Stimulated activated CD8-positive, alpha-beta memory T cell treated with anti-CD3 and anti-CD28 coated beads, Interleukin-7, amount 100 ng/mL, for 48 hours (primary cell): Measurements from ENCODE around the gene RAN.
"Not testable (repeated sequence)": the region's sequence is repeated elsewhere in the genome, so short reads cannot be mapped to it uniquely, and the experiment has no call there.

ENCODE experiments used
- DNase-seq, 2 donors: peaks; one replicate each; pipeline ENCODE4 v3.0.0-alpha.2; 2020; ENCODE audit warnings: low read depth in 1 of 2; ENCODE audit errors: extremely low read depth in 1 of 2

The RAN gene

GRCh38 chr12:130878193-130879185 lies 6.6 kb downstream of the RAN start:
- DNase-seq = no peak

GRCh38 chr12:130879212-130879686 lies 7.4 kb downstream of the RAN start:
- DNase-seq = no peak

DNA sequence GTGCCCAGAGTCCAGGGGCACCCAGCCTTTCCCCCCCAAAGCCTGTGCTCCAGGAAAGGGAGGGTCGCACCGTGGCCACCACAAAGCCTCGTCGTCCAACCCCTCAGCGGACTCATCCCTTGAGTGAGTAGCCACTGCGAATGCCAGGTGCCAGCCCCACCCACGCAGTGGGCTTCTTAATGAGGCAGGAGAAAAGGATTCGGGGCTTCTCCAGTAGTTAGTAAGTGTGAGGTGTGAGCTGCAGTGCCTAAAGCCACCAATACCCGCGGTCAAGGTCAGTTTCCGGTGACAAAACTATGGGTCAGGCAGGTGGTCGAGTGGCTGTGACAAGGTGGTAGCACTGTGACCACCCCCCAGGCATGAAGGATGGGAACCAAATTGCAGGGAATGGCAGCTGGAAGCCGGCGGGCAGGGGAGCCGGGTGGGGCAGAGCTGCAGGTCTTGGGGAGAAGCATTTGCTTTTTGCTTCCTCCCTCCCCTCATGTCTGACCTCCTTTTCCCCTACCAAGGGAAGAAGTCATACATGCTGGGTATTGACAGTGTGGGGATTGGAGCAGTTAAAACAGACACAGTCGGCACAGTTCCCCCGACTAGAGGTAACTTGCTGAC lies 8.0 kb downstream of the RAN start:
- no peak for DNase-seq

DNA sequence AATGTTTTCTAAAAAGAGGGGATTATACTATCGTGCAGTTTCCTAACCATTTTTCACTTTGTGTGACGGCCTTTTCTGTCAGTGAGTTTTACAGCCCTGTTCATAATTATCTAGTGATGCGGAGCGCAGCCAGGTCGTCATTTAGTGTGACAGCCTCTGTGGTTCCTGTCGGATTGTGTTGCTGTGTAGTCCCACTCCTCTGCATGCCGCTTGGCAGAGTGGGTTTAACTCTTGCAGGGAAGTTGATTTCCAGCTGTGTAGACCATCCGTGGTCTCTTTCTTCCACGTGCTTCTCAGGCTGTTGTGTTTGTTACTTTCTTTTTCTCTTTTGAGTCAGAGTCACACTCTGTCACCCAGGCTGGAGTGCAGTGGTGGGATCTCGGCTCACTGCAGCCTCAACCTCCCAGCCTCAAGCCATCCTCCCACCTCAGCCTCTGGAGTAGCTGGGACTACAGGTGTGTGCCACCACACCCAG lies 8.6 kb downstream of the RAN start:
- DNase-seq = no peak

DNA sequence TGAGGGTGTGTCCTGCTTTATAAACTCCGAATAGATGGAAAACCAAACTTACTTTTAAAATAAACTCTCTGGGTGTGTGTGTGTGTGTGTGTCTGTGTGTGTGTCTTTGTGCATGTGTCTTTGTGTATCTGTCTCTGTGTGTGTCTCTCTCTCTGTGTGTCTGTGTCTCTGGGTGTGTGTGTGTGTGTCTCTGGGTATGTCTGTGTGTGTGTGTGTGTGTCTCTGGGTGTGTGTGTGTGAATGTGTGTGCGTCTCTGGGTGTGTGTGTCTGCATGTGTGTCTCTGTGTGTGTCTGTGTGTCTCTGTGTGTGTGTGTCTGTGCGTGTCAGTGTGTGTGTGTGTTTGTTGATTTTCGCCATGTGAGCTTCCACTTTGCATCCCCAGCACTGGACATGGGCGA lies 9.2 kb downstream of the RAN start:
- no peak for DNase-seq

DNA sequence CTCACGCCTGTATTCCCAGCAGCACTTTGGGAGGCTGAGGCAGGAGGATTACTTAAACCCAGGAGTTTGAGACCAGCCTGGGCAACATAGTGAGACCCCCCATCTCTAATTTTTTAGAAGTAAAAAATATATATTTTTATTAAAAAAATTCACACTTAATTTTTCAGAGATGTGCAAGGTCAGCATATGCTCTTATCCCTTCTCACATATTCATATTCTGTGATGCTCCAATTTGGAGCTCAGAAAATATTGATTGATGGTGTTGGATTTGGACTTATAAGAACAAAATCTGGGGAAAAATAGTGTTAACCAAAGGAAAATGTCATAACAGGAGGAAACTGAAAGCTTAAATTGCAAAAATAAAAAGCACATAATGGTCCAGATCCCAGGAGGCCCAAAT lies 9.7 kb downstream of the RAN start:
- DNase-seq = no peak

DNA sequence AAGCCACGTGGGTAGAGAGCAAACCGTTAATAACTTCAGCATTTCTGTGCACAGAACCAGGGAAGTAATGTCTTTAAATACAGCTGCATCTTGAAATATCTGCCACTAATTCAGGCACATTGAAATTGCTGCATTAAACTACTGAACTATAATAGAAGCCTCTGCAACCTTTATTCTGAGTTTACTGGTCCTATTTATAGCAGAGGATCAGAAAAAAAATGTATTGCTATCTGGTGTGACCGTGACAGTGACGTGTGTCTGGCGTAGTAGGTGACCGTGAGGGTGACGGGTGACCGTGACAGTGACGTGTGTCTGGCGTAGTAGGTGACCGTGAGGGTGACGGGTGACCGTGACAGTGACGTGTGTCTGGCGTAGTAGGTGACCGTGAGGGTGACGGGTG lies 15.3 kb downstream of the RAN start:
- DNase-seq = not testable (repeated sequence)

GRCh38 chr12:130904064-130904463 lies 32.2 kb downstream of the RAN start:
- no peak for DNase-seq

GRCh38 chr12:130904936-130905455 lies 33.1 kb downstream of the RAN start:
- DNase-seq = not testable (repeated sequence)

DNA sequence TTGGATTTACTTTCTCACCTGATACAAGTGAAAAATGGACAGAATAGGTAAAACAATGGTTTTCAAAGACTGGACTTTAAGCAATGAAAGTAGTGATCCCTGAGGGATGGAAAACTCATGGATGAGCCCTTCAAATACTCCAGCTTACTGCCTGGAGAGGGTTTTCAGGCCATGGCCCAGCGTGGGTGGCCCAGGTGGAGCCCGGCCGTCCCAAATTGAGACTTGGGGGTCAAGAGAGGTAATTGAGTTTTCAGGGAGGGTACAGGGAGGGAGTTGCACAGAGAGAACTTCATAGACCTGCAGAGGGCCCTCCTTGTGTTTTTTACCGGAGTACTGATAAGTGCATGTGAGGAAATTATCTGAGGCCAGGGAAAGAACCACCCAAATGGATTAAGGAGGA lies 37.2 kb downstream of the RAN start:
- no peak for DNase-seq

DNA sequence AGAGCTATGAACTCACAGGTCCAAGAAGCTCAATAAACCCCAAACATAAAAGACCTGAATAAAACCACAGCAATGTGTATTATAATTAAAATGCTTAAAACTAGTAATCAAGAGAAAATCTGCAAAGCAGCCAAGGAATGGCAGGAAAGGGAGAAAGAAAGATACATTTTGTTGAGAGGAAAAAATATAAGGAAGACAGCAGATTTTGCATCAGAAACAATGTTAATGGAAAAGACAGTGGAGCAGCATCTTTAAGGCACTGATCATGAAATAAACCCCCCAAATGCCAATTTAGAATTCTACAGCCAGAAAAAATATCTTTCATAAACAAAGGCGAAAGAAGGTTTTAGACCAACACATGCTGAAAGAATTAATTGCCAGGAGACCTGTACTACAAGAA lies 39.3 kb downstream of the RAN start:
- DNase-seq = no peak

- DNase-seq = no peak
Measured at GRCh38 chr12:130911933-130912332, 40.1 kb downstream of the RAN start.

DNA sequence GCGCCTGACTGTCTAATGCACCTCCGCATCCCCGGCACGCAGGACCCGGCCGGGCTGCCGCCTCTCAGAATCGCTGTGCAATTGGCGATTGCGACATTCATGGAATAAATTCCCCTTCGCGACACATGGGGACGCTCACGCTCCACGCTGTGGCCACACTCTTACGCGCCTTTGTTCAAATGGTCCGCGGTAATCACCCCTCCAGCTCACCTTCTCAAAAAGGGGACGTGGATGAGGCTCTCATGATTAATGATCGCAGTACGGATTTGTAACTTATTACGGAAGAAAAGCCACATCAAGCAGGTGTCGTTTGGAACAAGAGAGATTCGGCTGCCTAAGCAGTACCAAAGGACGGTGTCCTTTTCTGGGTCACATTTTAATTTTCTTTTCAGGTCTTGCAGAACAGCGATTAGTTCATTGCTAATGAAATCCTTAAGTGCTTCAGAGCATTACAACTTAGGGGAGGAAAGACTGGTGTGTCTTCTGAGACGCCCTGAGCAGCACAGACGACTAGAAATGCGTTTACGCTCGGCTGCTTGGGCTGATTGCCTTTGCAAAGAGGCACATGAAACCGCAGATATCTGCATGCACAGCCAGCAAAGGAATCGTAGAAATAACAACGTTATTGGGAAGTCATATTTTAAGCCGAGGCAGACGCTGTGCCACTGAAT lies 44.5 kb downstream of the RAN start:
- no peak for DNase-seq

DNA sequence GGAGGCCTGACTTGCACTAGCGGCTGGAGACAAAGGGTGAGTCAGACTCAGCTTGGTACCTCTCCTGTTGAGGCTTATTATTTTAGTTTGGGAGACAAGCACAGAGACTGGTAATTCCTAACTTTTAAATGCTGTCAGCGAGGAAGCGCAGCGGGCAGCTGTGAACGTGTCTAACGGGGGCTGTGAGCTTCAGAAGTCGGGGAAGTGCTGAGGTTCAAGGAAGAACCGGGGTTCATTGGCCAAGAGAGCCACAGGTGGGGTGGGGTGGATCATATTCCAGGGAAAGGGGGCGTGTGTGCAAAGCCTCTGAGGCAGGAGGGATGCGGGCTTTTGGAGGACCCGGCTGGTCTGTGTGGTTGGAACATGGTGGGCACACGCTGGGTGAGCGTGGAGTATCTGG lies 45.7 kb downstream of the RAN start:
- no peak for DNase-seq

- no peak for DNase-seq
Measured at GRCh38 chr12:130919086-130919485, 47.2 kb downstream of the RAN start.

- no peak for DNase-seq
Measured at GRCh38 chr12:130920119-130920703, 48.3 kb downstream of the RAN start.

DNA sequence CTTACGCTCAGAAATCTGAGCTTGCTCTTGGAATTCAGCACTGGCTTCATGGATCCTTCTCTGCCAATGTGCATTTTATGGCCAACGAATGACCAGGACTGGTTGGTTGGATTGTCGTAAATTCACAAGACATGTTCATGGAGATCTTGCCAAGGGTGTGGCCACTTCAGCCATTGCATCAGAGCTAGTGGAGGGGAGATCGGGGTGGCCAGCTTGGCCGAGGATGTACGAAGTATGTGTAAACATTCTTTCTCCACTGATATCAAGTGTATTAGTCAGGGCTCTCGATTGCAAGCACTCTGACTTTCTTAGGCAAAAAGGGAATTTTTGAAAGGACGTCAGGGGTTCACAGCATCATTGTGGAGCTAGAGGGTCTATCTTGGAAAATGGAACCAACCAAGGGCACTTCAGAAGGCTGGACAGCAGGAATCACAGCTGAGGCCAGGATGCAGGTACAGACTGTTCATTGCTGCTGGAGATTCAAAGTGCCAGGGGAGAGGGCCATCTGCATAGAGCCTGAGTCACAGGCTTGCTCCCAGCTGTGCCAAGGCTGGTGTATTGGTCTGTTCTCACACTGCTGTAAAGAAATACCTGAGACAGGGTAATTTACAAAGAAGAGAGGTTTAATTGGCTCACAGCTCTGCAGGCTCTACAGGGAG lies 49.0 kb downstream of the RAN start:
- no peak for DNase-seq

- no peak for DNase-seq
Measured at GRCh38 chr12:130922511-130922953, 50.7 kb downstream of the RAN start.

GRCh38 chr12:130924966-130925665 lies 53.2 kb downstream of the RAN start:
- DNase-seq = no peak

GRCh38 chr12:130925666-130926015 lies 53.8 kb downstream of the RAN start:
- DNase-seq = no peak
